Neural progenitor cell (in vitro differentiated cells): Measurements from ENCODE around the gene FBXL2. TPM values are rescaled to one million over a fixed set of nuclear protein-coding genes. Genes with fewer than 3 reads are reported as not detected.
"Not testable (repeated sequence)": the region's sequence is repeated elsewhere in the genome, so short reads cannot be mapped to it uniquely, and the experiment has no call there.

ENCODE experiments used
- DNase-seq: peaks from one replicate; pipeline ENCODE4 v3.0.0-alpha.2; 2016; ENCODE audit warnings: low spot score
- H2AFZ ChIP-seq: fragments of 200-600 bp; sonication (generic); replicated peaks from 2 replicates; pipeline ENCODE4 v1.6.1; 2016; ENCODE audit warnings: antibody characterized with exemption
- H3F3A ChIP-seq: fragments of 200-600 bp; sonication (generic); 2 replicates; pipeline ENCODE4 v1.6.1; 2016; ENCODE audit warnings: antibody characterized with exemption, low read depth
- H3K27ac ChIP-seq: fragments of 200-600 bp; sonication (generic); 2 replicates; pipeline ENCODE4 v1.5.1; 2016; ENCODE audit warnings: mild to moderate bottlenecking
- H3K27me3 ChIP-seq: fragments of 200-600 bp; sonication (generic); 2 replicates; pipeline ENCODE4 v1.6.1; 2016; ENCODE audit warnings: mild to moderate bottlenecking, moderate library complexity
- H3K36me3 ChIP-seq: fragments of 200-600 bp; sonication (generic); 2 replicates; pipeline ENCODE4 v1.5.1; 2016
- H3K4me1 ChIP-seq: fragments of 200-600 bp; sonication (generic); 2 replicates; pipeline ENCODE4 v1.6.1; 2016; ENCODE audit warnings: mixed run types
- H3K4me2 ChIP-seq: fragments of 200-600 bp; sonication (generic); 2 replicates; pipeline ENCODE4 v1.6.1; 2016
- H3K4me3 ChIP-seq: fragments of 200-600 bp; sonication (generic); 2 replicates; pipeline ENCODE4 v1.5.1; 2016
- H3K79me2 ChIP-seq: fragments of 200-600 bp; sonication (generic); 2 replicates; pipeline ENCODE4 v1.6.1; 2016; ENCODE audit warnings: low read depth
- H3K9ac ChIP-seq: fragments of 200-600 bp; sonication (generic); 2 replicates; pipeline ENCODE4 v1.6.1; 2016
- H3K9me3 ChIP-seq: fragments of 200-600 bp; sonication (generic); 2 replicates; pipeline ENCODE4 v1.5.1; 2016; ENCODE audit warnings: low read depth
- H4K20me1 ChIP-seq: fragments of 200-600 bp; sonication (generic); 2 replicates; pipeline ENCODE4 v1.6.1; 2016; ENCODE audit warnings: low read depth
- H3K27ac Mint-ChIP-seq: 3 replicates; pipeline ENCODE4 v1.8.0; 2021; ENCODE audit warnings: mixed read lengths
- H3K27me3 Mint-ChIP-seq: 2 replicates; pipeline ENCODE4 v1.8.0; 2022; ENCODE audit warnings: low read depth, mild to moderate bottlenecking, inconsistent platforms, moderate library complexity, mixed read lengths; ENCODE audit not compliant: insufficient read depth
- H3K36me3 Mint-ChIP-seq: 3 replicates; pipeline ENCODE4 v1.8.0; 2021; ENCODE audit warnings: mixed read lengths
- H3K4me1 Mint-ChIP-seq: 3 replicates; pipeline ENCODE4 v1.8.0; 2021; ENCODE audit warnings: mixed read lengths
- H3K4me3 Mint-ChIP-seq: 3 replicates; pipeline ENCODE4 v1.8.0; 2021; ENCODE audit warnings: mild to moderate bottlenecking, moderate library complexity, mixed read lengths
- H3K9me3 Mint-ChIP-seq: 3 replicates; pipeline ENCODE4 v1.8.0; 2020; ENCODE audit warnings: mixed read lengths
- EZH2 ChIP-seq: fragments of 200-600 bp; sonication (generic); IDR thresholded peaks from 2 replicates; pipeline ENCODE4 v1.6.1; 2017; ENCODE audit warnings: antibody characterized with exemption, mild to moderate bottlenecking, moderate library complexity
- EZH2phosphoT487 ChIP-seq: fragments of 200-600 bp; sonication (generic); IDR thresholded peaks from 2 replicates; pipeline ENCODE4 v1.6.1; 2017; ENCODE audit warnings: antibody characterized with exemption
- total RNA-seq: library from RNA; depleted of rRNA; stranded (reverse); fragments of >200 nt; gene quantifications from 2 replicates; pipeline ENCODE4 v1.2.3, GENCODE V29; 2015; ENCODE audit warnings: low replicate concordance
- TF ChIP-seq, protein P1 (sequence below): fragments of 200-600 bp; sonication (generic); IDR thresholded peaks from 2 replicates; pipeline ENCODE4 v1.5.1; 2017; ENCODE audit warnings: antibody characterized with exemption, mild to moderate bottlenecking

The FBXL2 gene
- total RNA-seq, 1 donor from 2014 or later, result 18.2 TPM

DNA sequence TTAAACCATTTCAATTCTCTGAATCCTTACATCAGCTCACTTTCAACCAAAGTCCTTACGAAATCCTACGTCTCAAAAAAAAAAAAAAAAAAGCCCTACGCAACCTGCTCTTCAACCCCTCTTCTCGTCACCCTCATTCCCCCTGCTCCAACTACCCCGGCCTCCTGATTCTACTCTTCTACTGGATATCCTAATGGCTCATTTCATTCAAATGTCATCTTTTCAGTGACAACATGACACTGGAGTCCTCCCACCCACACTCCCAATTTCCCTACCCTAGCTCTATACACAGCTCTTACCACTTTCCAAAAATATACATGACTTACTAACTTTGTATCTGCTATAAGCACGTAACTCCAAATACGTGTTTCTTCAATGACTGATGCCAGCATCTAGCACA is 151.5 kb downstream of the FBXL2 start:
- H3K4me3 ChIP-seq, result no peak overlapping the region
- H3K36me3 Mint-ChIP-seq, result peaks cover 10% of the 10 kb centered on the region
- no peaks in the 10 kb centered on the region for H3K27me3 ChIP-seq
- peaks cover 100% of the 10 kb centered on the region for H3K79me2 ChIP-seq
- peaks cover 50% of the 10 kb centered on the region for H3K4me1 Mint-ChIP-seq
- H3K27ac ChIP-seq, result no peak overlapping the region
- no peak for DNase-seq
- no peaks in the 10 kb centered on the region for H3K9me3 Mint-ChIP-seq
- no peak overlapping the region for H2AFZ ChIP-seq
- peaks cover 49% of the 10 kb centered on the region for H3K4me1 ChIP-seq
- peaks cover 3% of the 10 kb centered on the region for H3K27me3 Mint-ChIP-seq
- peaks cover 96% of the 10 kb centered on the region for H4K20me1 ChIP-seq
- H3K9ac ChIP-seq, result no peak overlapping the region
- peaks cover 7% of the 10 kb centered on the region for H3K36me3 ChIP-seq
- peaks cover 26% of the 10 kb centered on the region for H3F3A ChIP-seq
- H3K4me3 Mint-ChIP-seq, result no peak overlapping the region
- H3K27ac Mint-ChIP-seq, result no peak overlapping the region
- H3K4me2 ChIP-seq, result no peak overlapping the region
- TF ChIP-seq EZH2phosphoT487 (no peak), EZH2 (no peak)
- no peaks in the 10 kb centered on the region for H3K9me3 ChIP-seq

DNA sequence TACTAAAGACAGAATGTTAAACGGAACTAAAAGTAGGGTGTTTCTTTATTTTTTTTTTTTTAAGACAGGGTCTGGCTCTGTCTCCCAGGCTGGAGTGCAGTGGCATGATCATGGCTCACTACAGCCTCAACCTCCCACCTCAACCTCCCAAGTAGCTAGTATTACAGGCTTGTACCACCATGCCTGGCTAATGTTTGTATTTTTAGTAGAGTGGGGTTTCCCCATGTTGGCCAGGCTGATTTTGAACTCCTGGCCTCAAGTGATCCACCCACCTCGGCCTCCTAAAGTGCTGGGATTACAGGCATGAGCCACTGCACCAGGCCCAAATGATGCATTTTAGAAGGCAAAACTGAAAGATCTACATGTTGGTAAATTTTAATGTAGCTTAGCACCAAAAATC is 152.1 kb downstream of the FBXL2 start:
- H3K27me3 ChIP-seq, H3K9ac ChIP-seq, H3K27me3 Mint-ChIP-seq, H3K9me3 ChIP-seq, H3K36me3 ChIP-seq, H3K27ac ChIP-seq, DNase-seq, H3K4me3 Mint-ChIP-seq, H3K9me3 Mint-ChIP-seq, H3K36me3 Mint-ChIP-seq, H3K4me2 ChIP-seq, H3K27ac Mint-ChIP-seq, H2AFZ ChIP-seq, H3K4me3 ChIP-seq: not testable (repeated sequence)
- H3K4me1 ChIP-seq, result peaks cover 49% of the 10 kb centered on the region
- H3K4me1 Mint-ChIP-seq, result peaks cover 50% of the 10 kb centered on the region
- peaks cover 100% of the 10 kb centered on the region for H3K79me2 ChIP-seq
- H3F3A ChIP-seq, result peaks cover 26% of the 10 kb centered on the region
- H4K20me1 ChIP-seq, result peaks cover 91% of the 10 kb centered on the region

DNA sequence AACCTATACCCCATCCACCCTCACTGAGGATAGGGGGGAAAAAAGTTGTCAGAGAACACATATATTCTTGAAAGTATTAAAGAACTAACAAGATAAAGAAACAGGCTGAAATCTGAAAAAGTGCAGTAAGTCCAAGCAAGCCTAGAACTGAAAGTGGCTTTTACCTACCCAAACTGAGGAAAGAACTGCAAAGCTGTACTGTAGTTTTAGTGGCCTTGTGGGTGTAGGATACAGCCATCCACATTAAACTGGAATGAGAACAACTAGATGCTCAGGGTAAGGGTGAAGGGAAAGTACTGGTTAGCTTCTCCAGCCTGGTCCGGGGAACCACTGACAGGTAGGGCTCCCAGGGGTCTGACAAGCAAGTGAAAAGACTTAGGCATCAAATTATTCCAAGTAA is 152.8 kb downstream of the FBXL2 start:
- Mint-ChIP-seq H3K4me1 (peaks cover 48% of the 10 kb centered on the region), H3K27ac (no peak overlapping the region)
- no peaks in the 10 kb centered on the region for H3K36me3 ChIP-seq

DNA sequence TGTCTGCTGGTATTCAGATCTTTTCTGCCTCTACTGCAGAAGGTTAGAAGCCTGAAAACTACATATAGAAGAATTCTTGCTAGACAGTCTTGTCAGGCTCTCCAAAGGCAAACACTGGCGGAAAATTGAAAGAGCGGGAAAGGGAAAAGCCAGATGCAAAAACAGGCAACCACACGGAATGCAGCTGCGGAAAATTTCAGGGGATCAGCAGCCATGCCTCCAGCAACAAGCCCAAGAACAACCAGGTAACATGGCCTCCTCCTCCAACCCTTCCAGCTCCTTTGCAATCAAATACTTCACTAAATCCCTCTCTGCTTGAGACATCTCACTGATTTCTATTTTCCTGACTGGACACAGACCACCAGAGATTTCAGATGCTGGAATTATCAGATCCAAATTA is 153.3 kb downstream of the FBXL2 start:
- Histone ChIP-seq H3K27ac (peak overlapping the region; percentile 35), H3K4me3 (no peak overlapping the region), H3K36me3 (no peaks in the 10 kb centered on the region), H3K27me3 (no peaks in the 10 kb centered on the region), H3K4me1 (peaks cover 40% of the 10 kb centered on the region), H3K9me3 (no peaks in the 10 kb centered on the region), H3K9ac (no peak overlapping the region), H3F3A (peaks cover 26% of the 10 kb centered on the region), H3K4me2 (peak overlapping the region; percentile 25), H2AFZ (no peak overlapping the region), H3K79me2 (peaks cover 100% of the 10 kb centered on the region), H4K20me1 (peaks cover 83% of the 10 kb centered on the region)
- Mint-ChIP-seq H3K9me3 (no peaks in the 10 kb centered on the region), H3K4me1 (peaks cover 43% of the 10 kb centered on the region), H3K27ac (no peak overlapping the region), H3K4me3 (no peak overlapping the region), H3K27me3 (peaks cover 3% of the 10 kb centered on the region), H3K36me3 (peaks cover 7% of the 10 kb centered on the region)
- TF ChIP-seq, protein P1, sequence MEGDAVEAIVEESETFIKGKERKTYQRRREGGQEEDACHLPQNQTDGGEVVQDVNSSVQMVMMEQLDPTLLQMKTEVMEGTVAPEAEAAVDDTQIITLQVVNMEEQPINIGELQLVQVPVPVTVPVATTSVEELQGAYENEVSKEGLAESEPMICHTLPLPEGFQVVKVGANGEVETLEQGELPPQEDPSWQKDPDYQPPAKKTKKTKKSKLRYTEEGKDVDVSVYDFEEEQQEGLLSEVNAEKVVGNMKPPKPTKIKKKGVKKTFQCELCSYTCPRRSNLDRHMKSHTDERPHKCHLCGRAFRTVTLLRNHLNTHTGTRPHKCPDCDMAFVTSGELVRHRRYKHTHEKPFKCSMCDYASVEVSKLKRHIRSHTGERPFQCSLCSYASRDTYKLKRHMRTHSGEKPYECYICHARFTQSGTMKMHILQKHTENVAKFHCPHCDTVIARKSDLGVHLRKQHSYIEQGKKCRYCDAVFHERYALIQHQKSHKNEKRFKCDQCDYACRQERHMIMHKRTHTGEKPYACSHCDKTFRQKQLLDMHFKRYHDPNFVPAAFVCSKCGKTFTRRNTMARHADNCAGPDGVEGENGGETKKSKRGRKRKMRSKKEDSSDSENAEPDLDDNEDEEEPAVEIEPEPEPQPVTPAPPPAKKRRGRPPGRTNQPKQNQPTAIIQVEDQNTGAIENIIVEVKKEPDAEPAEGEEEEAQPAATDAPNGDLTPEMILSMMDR, result no peak
- TF ChIP-seq EZH2phosphoT487 (no peak), EZH2 (no peak)
- peak; percentile 15 for DNase-seq

More for the DNA sequence above, 152.8 kb downstream of the FBXL2 start:
- Mint-ChIP-seq H3K36me3 (peaks cover 7% of the 10 kb centered on the region), H3K9me3 (no peaks in the 10 kb centered on the region), H3K27me3 (peaks cover 3% of the 10 kb centered on the region), H3K4me3 (no peak overlapping the region)
- H3K4me1 ChIP-seq, result peaks cover 45% of the 10 kb centered on the region
- H3F3A ChIP-seq, result peaks cover 26% of the 10 kb centered on the region
- no peaks in the 10 kb centered on the region for H3K9me3 ChIP-seq
- no peak overlapping the region for H3K4me2 ChIP-seq
- peaks cover 100% of the 10 kb centered on the region for H3K79me2 ChIP-seq
- no peak for DNase-seq
- H3K4me3 ChIP-seq, result no peak overlapping the region
- TF ChIP-seq, protein P1, result no peak
- TF ChIP-seq EZH2 (no peak), EZH2phosphoT487 (no peak)
- H2AFZ ChIP-seq, result no peak overlapping the region
- no peak overlapping the region for H3K9ac ChIP-seq
- H4K20me1 ChIP-seq, result peaks cover 83% of the 10 kb centered on the region
- H3K27me3 ChIP-seq, result no peaks in the 10 kb centered on the region
- no peak overlapping the region for H3K27ac ChIP-seq
